IPS-NIHi11 (cell line): ENCODE measurements around the gene FRMPD4.

Experiments used
- DNase-seq: peaks from one replicate; pipeline ENCODE4 v3.0.0; 2012; ENCODE audit warnings: mixed read lengths, low spot score

The FRMPD4 gene

DNA sequence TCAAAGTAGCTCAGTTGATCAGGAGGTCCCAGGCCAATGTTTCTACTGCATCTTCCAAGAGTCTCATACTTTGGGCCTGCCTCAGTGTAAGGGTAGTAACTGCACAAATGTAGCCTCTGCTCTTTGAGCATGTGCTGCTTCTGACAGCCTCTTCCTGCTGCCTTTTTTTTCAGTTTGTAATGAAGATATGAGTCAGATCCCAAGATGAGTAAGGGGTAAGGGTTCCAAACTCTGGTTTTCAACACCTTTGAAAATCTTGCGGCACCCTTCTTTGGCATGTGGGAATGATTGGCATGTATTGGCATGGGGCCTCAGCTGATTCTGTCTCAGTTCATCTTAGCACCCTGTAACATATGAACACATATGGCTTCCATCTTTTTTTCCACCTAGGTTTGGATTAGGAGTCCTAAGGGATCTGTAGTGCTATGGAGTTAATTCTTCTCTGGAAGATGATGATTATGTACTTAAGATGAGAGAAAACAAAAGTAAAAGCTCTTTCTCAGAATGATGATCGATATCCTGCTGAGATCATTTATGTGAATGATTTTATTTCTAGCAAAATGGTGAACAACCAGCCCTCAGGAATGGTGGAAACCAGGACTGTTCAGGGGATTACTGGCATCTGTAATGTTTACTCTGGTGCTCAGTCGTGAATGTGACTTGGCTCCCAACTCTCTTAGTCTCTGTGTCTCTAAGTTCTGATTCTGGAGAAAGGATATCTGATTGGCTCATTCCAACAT lies 534.3 kb downstream of the FRMPD4 start:
- DNase-seq = no peak

DNA sequence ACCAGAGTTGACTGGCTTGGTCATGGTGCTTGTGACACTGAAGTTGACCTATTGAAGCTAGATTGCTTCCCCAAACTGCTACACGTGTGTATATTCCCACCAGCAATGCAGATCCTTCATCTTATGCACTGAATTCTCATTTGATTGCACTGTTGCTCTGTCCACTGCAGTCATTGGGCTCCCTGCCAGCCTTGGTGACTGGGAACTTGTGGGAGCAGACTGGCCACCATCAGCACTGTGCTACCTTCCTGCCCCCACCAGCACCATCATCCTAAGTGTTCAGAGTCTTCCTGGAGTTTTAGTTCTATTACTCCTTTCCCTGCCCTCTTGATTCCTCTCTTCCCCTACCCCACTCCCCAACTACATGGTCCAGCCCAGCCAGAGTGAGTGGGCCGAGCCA lies 535.2 kb downstream of the FRMPD4 start:
- DNase-seq = no peak

DNA sequence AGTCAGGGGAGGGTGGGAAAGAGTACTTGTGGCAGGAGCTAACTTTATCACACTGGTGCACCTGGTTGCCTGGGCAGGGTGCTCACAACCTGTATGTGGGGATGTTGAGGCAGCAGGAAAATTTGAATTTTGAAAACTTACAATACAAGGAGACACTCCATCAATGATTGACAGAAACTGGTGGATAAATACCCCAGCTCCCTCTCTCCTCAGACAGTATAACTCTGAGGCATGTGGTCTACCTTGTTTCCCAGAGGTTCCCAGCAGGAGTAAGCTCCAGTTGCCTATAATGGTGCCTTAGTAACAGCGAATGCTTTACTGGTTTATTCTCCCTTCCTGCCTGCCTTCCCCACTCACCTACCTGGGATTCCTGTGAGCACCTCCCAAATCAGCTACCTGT lies 541.2 kb downstream of the FRMPD4 start:
- no peak for DNase-seq

DNA sequence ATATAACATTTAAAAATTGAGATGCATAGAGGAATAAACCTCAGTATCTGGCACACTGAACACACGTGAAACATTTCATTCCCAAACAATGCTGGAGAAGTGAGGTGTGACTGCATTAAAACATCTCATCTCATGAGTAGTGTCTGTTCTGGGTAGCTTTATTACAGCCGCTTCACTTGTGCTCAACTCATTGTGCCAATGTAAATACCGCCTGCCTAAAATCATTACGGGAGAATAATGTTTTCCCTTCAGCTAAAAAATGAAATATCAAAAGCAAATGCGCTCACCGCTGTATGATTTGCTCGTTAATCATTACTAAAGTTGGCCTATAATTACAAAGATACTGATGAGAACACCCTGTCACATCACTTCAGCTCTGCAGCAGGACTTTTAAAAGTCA lies 542.8 kb downstream of the FRMPD4 start:
- no peak for DNase-seq

DNA sequence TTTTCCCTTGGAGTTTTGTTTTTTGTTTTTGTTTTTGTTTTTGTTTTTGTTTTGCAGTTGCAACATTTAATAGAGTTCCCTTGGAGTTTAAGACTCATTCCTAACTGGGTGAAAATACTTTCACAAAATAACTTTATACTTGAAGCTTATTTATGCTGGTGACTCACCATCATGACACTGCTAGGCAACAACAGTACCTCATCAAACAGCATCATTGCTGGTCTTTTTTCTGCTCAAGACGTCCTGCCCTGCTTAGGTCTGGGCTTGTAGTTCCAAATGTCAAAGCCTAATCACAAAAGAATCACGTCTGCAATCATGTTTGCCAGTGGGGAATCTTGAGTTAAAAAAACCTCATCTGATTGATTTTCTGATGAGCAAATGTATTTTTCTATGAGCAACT lies 547.3 kb downstream of the FRMPD4 start:
- DNase-seq = no peak

DNA sequence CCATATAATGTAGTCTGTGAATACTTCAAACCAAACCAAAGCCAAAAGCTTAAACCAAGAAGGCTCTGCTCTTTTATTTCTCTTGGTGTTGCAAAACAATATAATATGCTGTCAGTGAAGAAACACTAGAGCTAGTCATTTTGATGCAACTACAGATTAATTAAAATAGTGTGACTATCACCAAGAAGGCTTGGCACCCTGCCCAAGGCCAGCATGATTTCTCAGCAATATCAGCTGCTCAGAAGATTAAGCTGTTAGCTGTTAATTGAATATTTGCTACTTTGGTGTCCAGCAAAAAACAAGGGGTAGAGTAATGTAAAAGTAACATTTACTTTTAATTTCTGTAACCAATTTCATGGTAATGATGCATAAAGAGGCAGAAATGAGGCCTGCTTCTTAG lies 548.1 kb downstream of the FRMPD4 start:
- no peak for DNase-seq

DNA sequence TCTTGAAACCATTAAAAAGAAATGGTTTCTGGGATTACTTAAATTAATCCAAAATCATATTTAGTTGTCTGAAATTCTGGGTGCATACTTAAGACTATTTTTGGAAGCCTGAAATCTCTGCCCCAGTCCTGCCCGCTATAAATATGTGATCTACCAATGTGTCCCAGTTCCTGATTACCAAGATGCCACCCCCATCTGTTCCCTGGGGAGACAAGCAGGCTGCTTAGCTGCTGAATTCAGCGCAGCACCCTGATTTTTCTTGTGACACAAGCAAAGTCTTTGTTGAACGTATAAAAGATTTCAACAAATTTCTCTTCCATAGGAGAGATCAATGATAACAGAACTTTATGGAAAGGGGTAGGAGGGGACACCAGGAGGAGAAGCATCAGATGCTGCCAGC lies 552.4 kb downstream of the FRMPD4 start:
- no peak for DNase-seq

DNA sequence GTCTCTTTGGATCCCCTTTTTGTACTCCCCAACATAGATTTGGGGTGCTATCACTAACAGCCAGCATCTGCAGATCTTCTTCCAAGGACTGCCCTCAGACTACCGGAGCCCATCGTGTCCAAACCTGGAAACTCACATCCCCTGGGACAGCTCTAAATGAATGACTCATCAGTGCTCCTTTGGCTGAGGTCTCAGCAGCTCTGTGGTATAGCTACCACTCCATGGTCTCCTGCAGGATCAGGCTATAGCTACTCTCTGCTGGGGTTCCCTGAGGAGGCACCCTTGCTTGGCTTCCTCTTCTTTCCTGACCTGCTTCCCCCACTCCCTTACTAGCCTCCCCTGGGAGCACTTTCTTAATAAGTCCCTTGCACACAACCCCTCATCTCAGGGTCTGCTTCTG lies 555.5 kb downstream of the FRMPD4 start:
- DNase-seq = no peak

DNA sequence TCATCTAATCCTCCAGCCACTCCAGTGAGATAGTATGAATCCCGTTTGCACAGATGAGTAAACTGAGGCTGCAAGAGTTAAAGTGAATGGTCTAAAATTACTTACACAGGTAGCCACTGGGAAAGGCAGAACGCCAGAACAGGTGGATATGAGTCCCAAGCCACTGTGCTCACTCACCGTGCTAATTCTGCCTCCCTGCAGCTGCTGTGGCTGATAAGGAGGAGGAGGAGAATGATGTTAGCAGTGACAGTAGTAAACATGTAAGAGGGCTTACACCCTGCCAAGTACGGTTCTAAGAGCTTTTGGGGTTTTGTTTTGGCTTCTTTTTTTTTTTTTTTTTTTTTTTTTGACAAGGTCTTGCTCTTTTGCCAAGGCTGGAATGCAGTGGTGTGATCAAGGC lies 562.5 kb downstream of the FRMPD4 start:
- DNase-seq = no peak

DNA sequence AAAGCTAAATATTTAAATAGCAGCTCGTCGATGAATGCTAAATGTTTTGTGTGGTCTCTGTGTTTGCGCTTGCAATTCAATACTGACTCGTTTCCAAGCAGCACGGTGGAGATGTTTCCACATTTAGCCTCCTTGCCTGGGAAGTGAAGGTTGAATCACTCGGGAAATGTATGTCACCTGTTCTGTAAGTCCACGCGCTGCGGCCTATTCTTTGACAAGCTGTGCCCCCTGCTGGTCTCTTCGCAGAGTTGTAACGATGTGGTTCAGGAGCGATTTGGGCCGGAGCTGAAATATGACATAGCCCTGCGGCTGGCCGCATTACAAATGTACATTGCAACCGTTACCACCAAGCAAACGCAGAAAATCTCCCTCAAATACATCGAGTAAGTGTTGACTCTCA lies 563.4 kb downstream of the FRMPD4 start:
- peak; percentile 54 for DNase-seq

DNA sequence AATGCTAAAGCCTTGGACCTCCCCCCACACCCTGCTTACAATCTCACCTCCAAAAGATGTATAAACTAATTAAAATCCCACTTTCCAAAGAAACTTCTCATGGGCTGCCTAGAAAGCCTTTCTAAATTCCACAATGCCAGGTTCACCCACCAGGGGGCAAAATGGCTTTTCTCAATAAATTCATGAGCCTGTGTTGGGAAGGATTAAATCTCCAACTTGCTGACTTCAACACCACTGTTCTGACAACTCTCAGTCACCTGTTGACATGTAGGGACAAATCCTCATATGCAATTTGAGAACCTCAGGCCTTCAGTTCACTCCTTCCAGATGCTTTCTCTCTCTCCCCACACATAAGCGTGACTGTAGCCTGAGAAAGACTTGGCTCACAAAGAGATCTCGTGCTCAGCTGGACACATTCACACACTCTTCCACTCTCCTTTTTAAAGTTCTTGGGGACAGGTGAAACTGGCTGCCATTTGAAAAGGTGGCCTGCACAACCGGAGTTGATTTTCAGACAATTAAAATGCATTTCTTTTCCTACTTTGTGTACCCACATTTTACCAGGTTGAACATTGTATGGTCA lies 564.3 kb downstream of the FRMPD4 start:
- peak; percentile 23 for DNase-seq

DNA sequence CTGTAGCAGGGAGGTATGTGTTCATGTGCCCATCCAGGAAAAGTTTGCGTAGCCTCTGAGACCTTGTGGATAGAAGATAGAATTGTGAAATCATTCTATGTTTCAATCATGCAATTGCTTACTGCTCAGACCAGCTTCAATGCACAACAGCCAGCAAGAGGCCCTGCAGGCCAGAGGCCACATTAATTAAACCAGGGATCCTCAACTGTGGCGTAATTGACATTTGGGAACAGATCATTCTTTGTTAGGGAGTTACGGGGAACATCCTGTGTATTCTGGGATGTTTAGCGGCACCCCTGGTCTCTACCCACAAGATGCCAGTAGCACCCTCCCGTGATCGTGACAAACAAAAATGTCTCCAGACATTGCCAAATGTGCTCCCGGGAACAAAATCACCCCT lies 566.4 kb downstream of the FRMPD4 start:
- no peak for DNase-seq

DNA sequence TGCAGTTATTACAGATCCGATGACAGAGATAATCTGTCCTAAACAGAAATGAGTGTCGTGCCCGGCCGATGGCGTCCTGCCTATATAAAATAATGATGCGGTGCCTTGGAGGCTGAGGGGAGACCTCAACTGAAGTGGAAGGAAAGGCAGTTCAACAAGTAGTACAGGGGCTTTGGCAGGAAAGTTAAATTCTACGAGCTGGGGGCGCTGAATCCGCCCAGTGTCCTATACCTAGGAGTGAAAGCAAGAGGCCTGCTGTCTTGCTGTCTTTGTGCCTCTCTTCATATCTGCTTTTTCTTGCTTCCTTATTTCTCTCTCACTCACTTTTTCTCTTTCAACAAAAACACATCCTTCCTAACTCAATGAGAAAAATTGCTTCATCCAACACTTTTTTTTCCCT lies 570.8 kb downstream of the FRMPD4 start:
- no peak for DNase-seq

DNA sequence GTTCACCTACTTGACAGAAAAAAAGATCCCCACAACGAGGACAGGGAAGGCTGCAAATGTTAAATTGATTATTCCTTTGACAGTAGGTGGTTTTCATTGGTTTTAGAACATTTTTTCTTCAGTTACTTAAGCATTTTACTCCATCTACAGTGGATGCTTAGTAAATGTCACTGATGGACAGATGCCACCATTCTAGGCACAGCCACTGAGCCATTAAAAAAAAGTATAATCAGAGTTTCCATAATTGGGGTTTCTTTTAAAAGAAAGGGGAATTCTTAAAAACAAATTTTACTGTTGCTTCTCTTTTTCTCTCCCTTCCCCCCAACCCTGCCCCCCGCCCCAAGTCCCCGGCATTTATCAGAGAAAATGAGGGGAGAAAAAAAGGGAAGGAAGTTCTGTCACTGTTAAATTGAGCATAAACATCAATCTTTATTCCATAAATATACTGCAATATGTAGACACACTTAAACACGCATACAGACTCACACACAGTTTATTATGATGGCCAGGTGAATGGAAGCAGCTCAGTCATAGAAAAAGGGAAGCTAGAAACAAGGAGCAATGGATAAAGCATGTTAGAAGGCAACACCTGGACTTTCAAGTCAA lies 573.3 kb downstream of the FRMPD4 start:
- no peak for DNase-seq

DNA sequence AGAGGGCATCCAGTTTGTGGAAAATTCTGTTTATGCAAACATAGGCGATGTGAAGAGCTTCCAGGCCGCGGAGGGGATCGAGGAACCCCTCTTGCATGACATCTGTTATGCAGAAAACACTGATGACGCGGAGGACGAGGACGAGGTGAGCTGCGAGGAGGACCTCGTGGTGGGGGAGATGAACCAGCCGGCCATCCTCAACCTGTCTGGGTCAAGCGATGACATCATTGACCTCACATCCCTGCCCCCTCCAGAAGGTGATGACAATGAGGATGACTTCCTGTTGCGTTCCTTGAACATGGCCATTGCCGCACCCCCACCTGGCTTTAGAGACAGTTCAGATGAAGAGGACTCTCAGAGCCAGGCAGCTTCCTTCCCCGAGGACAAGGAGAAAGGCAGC lies 578.3 kb downstream of the FRMPD4 start:
- DNase-seq = no peak

DNA sequence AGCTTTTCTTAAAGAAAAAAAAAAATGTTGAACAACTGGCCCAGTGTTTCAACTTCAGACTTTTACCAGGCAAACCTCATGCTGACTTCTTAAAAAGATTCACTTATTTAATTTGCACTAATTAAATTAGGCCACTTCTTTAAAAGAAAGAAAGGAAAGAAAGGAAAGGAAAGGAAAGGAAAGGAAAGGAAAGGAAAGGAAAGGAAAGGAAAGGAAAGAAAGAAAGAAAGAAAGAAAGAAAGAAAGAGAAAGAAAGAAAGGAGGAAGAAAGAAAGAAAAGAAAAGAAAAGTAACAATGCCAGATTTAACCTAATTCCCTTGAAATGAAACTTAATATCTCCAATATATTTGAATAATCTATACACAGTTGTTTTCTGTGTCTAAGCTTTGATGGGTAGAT lies 581.6 kb downstream of the FRMPD4 start:
- DNase-seq = no peak

DNA sequence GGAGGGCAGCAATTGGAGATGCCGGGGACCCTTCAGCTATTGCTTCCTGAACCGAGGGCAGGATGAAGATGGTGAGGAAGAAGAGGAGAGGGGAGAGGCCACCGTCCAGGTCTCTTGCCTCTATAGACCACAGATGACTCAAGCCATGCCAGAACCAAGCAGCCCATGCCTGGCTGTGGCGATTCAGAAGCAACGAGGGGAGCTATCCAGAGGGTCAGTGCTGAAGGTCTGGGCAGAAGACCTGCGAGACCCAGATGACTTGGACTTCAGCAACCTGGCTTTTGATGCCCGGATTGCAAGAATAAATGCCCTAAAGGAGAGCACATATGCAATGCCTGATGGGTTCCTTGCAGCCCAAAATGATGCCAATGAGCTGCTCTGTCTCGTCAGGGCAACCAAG lies 582.8 kb downstream of the FRMPD4 start:
- DNase-seq = peak; percentile 38

DNA sequence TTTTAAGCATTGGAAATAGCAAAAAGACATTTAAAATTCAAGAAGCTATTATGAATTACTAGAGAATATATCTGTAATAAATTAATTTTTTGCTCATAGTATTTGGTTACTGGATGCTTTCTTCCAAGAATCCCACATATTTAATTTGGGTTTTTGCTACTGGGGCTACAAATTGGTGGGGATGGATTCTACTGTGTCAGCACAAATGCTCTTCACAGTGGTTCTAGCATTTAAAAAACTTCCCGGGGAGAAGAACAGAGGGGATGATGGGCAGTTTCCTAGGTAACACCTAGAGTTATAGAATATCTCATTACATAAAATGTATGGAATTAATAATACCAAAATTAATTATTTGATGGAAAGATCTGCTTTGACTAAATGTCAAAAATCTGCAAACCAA lies 584.0 kb downstream of the FRMPD4 start:
- no peak for DNase-seq

DNA sequence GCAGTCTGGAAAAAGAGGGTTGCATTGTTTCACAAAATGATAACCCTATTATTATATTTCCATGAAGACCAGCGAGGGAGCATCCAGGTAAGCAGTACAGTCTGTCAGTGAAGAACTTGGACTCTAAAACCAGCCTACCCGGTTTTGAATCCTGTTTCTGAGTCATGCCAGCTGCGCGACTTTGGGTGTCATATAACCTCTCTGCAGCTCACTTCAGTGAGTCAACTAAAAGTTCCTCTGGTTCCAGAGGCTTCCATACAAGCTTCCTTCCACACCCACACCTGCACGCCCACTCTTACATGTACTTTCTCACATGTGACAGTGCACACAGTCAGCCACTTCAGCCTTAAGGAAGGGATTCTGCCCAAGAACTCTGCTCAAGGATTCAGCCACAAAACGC lies 603.1 kb downstream of the FRMPD4 start:
- peak; percentile 5 for DNase-seq

DNA sequence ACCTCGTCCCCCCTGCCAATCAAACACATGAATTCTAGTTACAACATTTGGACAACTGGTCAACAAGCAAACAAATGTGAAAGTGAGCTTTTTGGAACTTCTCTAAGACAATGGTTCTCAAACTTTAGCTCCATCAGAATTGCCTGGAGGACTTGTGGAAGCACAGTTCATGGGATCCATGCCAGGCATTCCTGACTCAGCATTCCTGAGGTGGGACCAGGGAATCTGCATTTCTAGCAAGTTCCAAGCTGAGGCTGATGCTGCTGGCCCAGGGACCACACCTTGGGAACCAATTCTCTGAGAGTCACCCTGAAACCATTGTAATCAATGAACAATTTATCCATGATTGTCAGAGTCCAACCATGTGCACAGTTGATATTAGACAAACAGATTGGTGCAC lies 609.2 kb downstream of the FRMPD4 start:
- no peak for DNase-seq

DNA sequence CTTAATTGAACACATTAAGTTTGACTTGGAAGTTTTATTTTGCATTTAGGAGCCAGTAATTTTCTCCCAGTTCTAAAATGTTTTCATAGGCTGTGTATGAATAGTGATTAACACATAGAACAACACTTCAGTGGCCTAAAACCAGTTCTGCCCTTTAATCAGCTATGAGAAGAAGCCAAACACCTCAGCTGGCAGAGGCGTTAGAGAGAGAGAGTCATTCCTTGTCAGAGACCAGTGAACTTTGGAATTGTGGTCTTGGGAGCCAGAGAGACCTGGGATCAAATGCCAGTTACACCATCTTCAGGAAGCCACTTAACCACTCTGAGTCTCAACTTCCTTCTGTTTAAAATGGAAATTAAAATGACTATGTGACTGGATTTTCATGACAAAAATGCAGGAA lies 613.6 kb downstream of the FRMPD4 start:
- DNase-seq = no peak

DNA sequence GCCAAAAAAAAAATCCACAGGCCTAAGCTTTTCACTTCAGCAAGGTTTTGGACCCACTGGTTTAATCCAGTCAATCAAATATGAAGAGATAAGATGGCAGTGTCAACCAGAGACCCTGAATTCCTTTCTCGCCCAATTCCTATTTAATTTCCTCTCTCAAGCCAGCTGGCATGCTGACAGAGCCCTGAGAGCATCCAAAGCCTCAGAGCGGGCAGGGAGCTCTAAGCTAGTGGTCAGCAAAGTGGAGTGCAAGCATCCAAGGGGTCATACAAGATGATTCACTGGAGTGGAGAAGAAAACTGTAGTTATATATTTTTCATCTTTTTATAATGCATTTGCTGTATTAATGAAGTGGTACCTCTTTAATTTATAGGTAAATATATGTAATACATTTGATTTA lies 615.1 kb downstream of the FRMPD4 start:
- DNase-seq = no peak

DNA sequence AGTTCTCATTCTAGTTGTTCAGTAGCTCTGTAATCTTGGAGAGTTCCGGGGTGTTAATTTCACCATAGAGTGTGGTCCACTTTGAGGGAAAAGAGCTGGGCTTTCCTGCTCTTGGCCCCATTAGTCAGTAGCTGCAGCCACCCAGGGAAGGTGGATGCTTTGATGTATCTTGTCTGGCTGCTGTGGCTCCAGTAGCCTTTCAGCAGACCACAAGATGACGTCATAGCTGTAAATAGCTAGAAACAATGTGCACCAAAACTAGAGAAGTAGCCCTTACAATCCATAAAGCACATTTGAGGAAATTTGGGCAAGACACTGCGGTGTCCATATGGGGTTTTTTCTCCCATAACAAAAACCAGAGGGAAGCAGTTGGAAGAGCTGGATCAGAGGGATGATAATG lies 620.0 kb downstream of the FRMPD4 start:
- no peak for DNase-seq

DNA sequence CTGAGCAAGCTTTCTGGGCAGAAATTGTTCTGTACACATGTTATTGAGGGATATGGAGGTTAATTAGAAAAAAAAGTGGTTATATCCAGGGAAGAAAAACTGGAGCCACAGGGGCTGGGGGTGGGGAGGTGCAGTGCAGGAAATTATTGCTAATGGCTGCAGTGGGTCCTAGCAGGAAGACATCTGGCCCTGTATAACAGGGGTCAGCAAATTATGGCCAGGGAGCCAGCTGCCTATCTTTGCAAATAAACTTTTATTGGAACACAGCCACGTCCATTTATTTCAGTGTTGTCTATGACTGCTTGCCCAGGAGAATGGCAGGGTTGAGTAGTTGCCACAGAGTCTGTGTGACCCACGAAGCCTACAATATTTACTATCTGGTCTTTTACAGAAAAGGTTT lies 629.6 kb downstream of the FRMPD4 start:
- no peak for DNase-seq
